ENCODE measurements around the gene TBC1D2. TPM values are rescaled to one million over a fixed set of nuclear protein-coding genes. Genes with fewer than 3 reads are reported as not detected.

TBC1D2 gene
- total and polyA plus RNA-seq, 4 donors: 2.8 to 5.1 (median 3.7) TPM

DNA sequence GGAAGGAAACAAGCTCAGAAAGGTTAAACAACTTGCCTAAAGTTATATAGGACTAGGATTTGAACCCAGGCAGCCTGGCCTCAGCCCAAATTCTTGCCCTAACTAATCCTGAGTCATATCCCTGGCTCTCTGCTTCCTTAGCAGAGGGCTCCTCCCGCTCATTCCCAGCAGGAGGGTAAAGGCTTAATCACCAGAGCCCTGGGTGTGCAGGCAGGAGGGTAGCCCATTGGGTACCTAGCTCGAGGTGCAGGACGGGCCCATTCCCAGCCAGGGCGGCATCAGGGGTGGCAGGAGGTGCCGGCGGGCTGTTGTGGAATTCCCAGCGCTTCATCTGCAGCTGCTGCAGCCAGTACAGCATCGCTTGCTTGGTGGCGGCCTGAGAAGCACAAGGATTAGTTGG is 3.9 kb downstream of the TBC1D2 start:
- WGBS: 96% methylated on average over 9 of the region's 9 CpGs
- no peak for TF ChIP-seq JUND (IDR thresholded peaks at IDR 0.05)
- no peak for TF ChIP-seq RXRA (IDR thresholded peaks at IDR 0.05)
- TF ChIP-seq, protein P1, sequence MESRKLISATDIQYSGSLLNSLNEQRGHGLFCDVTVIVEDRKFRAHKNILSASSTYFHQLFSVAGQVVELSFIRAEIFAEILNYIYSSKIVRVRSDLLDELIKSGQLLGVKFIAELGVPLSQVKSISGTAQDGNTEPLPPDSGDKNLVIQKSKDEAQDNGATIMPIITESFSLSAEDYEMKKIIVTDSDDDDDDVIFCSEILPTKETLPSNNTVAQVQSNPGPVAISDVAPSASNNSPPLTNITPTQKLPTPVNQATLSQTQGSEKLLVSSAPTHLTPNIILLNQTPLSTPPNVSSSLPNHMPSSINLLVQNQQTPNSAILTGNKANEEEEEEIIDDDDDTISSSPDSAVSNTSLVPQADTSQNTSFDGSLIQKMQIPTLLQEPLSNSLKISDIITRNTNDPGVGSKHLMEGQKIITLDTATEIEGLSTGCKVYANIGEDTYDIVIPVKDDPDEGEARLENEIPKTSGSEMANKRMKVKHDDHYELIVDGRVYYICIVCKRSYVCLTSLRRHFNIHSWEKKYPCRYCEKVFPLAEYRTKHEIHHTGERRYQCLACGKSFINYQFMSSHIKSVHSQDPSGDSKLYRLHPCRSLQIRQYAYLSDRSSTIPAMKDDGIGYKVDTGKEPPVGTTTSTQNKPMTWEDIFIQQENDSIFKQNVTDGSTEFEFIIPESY (IDR thresholded peaks at IDR 0.05): no peak
- TF ChIP-seq, protein P2, sequence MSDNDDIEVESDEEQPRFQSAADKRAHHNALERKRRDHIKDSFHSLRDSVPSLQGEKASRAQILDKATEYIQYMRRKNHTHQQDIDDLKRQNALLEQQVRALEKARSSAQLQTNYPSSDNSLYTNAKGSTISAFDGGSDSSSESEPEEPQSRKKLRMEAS (IDR thresholded peaks at IDR 0.05): no peak
- TF ChIP-seq SP1 (IDR thresholded peaks at IDR 0.05): no peak
- TF ChIP-seq, protein P3, sequence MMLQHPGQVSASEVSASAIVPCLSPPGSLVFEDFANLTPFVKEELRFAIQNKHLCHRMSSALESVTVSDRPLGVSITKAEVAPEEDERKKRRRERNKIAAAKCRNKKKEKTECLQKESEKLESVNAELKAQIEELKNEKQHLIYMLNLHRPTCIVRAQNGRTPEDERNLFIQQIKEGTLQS (IDR thresholded peaks at IDR 0.05): no peak
- no peak for TF ChIP-seq HNF4G (IDR thresholded peaks at IDR 0.05)
- TF ChIP-seq, protein P4, sequence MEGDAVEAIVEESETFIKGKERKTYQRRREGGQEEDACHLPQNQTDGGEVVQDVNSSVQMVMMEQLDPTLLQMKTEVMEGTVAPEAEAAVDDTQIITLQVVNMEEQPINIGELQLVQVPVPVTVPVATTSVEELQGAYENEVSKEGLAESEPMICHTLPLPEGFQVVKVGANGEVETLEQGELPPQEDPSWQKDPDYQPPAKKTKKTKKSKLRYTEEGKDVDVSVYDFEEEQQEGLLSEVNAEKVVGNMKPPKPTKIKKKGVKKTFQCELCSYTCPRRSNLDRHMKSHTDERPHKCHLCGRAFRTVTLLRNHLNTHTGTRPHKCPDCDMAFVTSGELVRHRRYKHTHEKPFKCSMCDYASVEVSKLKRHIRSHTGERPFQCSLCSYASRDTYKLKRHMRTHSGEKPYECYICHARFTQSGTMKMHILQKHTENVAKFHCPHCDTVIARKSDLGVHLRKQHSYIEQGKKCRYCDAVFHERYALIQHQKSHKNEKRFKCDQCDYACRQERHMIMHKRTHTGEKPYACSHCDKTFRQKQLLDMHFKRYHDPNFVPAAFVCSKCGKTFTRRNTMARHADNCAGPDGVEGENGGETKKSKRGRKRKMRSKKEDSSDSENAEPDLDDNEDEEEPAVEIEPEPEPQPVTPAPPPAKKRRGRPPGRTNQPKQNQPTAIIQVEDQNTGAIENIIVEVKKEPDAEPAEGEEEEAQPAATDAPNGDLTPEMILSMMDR (IDR thresholded peaks at IDR 0.05; ENCODE audit: low read depth, low read length, missing input control): no peak
- no peak for TF ChIP-seq NR2F2 (IDR thresholded peaks at IDR 0.05)
- TF ChIP-seq TAF1 (conservative IDR thresholded peaks at IDR 0.05): no peak
- no peak for TF ChIP-seq GABPA (IDR thresholded peaks at IDR 0.05 in 1 of 2, conservative IDR thresholded peaks at IDR 0.05 in 1 of 2)
- Histone ChIP-seq H3K9me3 (ENCODE audit: control insufficient read depth in 4 of 4, low read length in 3 of 4) (no peaks in the 10 kb centered on the region), H3K27ac (ENCODE audit: low read depth in 1 of 2, low read length in 2 of 2) (no peak overlapping the region), H3K9ac (ENCODE audit: low read depth in 1 of 2, low read length in 2 of 2) (no peak overlapping the region), H3K27me3 (ENCODE audit: control insufficient read depth in 4 of 4, insufficient read depth in 4 of 4, low read length in 3 of 4) (no peaks in the 10 kb centered on the region), H3K36me3 (ENCODE audit: control insufficient read depth in 4 of 4, insufficient read depth in 3 of 4, low read depth in 1 of 4, low read length in 3 of 4) (peaks cover 0 to 4% (median 0%) of the 10 kb centered on the region in 4 donors), H3K4me1 (ENCODE audit: control insufficient read depth in 4 of 4, insufficient read depth in 4 of 4, low read length in 3 of 4) (peaks cover 4 to 18% (median 12%) of the 10 kb centered on the region in 4 donors), H3K4me3 (ENCODE audit: low read depth in 1 of 3, low read length in 3 of 3) (no peak overlapping the region)
- DNase-seq (ENCODE audit: low spot score): no peak

DNA sequence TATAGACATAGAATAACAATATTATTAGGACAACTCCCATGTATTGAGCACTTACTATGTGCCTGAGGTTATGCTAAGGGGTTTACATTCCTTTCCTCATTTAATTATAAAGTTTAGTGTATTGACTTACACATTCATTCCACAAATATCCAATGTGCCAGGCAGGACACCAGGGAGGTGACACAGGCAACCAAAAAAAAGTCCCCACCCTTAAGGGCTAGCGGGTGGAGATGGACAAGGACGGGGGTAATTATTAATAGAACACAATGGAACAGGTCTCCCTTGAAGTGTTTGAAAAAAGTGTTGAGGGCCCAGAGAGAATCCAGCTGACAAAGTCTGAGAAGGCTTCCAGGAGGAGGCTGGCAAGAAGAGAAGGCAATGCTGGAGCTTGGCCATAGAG is 5.7 kb downstream of the TBC1D2 start:
- TF ChIP-seq RXRA (IDR thresholded peaks at IDR 0.05) (no peak), HNF4G (IDR thresholded peaks at IDR 0.05) (no peak), YY1 (IDR thresholded peaks at IDR 0.05) (no peak), FOXA1 (IDR thresholded peaks at IDR 0.05) (no peak), FOXA2 (IDR thresholded peaks at IDR 0.05) (no peak), HNF4A (conservative IDR thresholded peaks at IDR 0.05) (no peak), NR2F2 (IDR thresholded peaks at IDR 0.05) (no peak), TAF1 (conservative IDR thresholded peaks at IDR 0.05) (no peak), GABPA (IDR thresholded peaks at IDR 0.05 in 1 of 2, conservative IDR thresholded peaks at IDR 0.05 in 1 of 2) (no peak), EGR1 (IDR thresholded peaks at IDR 0.05; ENCODE audit: low read depth in 2 of 2) (no peak), SP1 (IDR thresholded peaks at IDR 0.05) (no peak), JUND (IDR thresholded peaks at IDR 0.05) (no peak), RAD21 (IDR thresholded peaks at IDR 0.05) (no peak)
- TF ChIP-seq, protein P3 (IDR thresholded peaks at IDR 0.05): no peak
- TF ChIP-seq, protein P4 (IDR thresholded peaks at IDR 0.05; ENCODE audit: low read depth, low read length, missing input control): no peak
- TF ChIP-seq, protein P5, sequence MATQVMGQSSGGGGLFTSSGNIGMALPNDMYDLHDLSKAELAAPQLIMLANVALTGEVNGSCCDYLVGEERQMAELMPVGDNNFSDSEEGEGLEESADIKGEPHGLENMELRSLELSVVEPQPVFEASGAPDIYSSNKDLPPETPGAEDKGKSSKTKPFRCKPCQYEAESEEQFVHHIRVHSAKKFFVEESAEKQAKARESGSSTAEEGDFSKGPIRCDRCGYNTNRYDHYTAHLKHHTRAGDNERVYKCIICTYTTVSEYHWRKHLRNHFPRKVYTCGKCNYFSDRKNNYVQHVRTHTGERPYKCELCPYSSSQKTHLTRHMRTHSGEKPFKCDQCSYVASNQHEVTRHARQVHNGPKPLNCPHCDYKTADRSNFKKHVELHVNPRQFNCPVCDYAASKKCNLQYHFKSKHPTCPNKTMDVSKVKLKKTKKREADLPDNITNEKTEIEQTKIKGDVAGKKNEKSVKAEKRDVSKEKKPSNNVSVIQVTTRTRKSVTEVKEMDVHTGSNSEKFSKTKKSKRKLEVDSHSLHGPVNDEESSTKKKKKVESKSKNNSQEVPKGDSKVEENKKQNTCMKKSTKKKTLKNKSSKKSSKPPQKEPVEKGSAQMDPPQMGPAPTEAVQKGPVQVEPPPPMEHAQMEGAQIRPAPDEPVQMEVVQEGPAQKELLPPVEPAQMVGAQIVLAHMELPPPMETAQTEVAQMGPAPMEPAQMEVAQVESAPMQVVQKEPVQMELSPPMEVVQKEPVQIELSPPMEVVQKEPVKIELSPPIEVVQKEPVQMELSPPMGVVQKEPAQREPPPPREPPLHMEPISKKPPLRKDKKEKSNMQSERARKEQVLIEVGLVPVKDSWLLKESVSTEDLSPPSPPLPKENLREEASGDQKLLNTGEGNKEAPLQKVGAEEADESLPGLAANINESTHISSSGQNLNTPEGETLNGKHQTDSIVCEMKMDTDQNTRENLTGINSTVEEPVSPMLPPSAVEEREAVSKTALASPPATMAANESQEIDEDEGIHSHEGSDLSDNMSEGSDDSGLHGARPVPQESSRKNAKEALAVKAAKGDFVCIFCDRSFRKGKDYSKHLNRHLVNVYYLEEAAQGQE (IDR thresholded peaks at IDR 0.05): no peak
- TF ChIP-seq, protein P2 (IDR thresholded peaks at IDR 0.05): no peak
- TF ChIP-seq, protein P1 (IDR thresholded peaks at IDR 0.05): no peak
- H3K27me3 ChIP-seq (ENCODE audit: control insufficient read depth in 4 of 4, insufficient read depth in 4 of 4, low read length in 3 of 4): no peaks in the 10 kb centered on the region
- no peak overlapping the region for H3K27ac ChIP-seq (ENCODE audit: low read depth in 1 of 2, low read length in 2 of 2)
- 89% methylated on average over 2 of the region's 2 CpGs for WGBS
- no peak overlapping the region for H3K9ac ChIP-seq (ENCODE audit: low read depth in 1 of 2, low read length in 2 of 2)
- no peak overlapping the region for H3K4me3 ChIP-seq (ENCODE audit: low read depth in 1 of 3, low read length in 3 of 3)
- no peaks in the 10 kb centered on the region for H3K9me3 ChIP-seq (ENCODE audit: control insufficient read depth in 4 of 4, low read length in 3 of 4)
- no peak for DNase-seq (ENCODE audit: low spot score)
- H3K4me1 ChIP-seq (ENCODE audit: control insufficient read depth in 4 of 4, insufficient read depth in 4 of 4, low read length in 3 of 4): peaks cover 4 to 10% (median 6%) of the 10 kb centered on the region in 4 donors
- peaks cover 0 to 4% (median 0%) of the 10 kb centered on the region in 4 donors for H3K36me3 ChIP-seq (ENCODE audit: control insufficient read depth in 4 of 4, insufficient read depth in 3 of 4, low read depth in 1 of 4, low read length in 3 of 4)

All from liver (tissue), 9 donors.